GM12878 (cell line): Measurements from ENCODE around the gene SRA1.

Experiments
- BCLAF1 ChIP-seq: fragments of 450-650 bp; IDR thresholded peaks from 2 replicates; pipeline ENCODE4 v1.6.1; 2017; ENCODE audit warnings: antibody characterized with exemption, mild to moderate bottlenecking, moderate library complexity
- E4F1 ChIP-seq: fragments of 450-650 bp; IDR thresholded peaks from 2 replicates; pipeline ENCODE4 v1.6.1; 2018; ENCODE audit warnings: borderline replicate concordance, mild to moderate bottlenecking; ENCODE audit not compliant: partially characterized antibody
- IRF4 ChIP-seq: IDR thresholded peaks from 2 replicates; pipeline ENCODE4 v1.6.1; 2011; ENCODE audit warnings: low read depth, low read length
- MXI1 ChIP-seq: fragments of 150-350 bp; IDR thresholded peaks from 2 replicates; pipeline ENCODE4 v1.6.1; 2011; ENCODE audit warnings: low read depth, mild to moderate bottlenecking, inconsistent platforms, low read length, improper control_type of control experiment
- POLR2A ChIP-seq: IDR thresholded peaks from 2 replicates; pipeline ENCODE4 v1.6.1; 2011; ENCODE audit warnings: low read depth, mild to moderate bottlenecking, low read length
- POLR2AphosphoS2 ChIP-seq: IDR thresholded peaks from 2 replicates; pipeline ENCODE4 v1.6.1; 2011; ENCODE audit warnings: low read depth, mild to moderate bottlenecking, low read length, improper control_type of control experiment, moderate library complexity
- POLR2AphosphoS5 ChIP-seq: IDR thresholded peaks from 2 replicates; pipeline ENCODE4 v1.6.1; 2011; ENCODE audit warnings: mild to moderate bottlenecking, low read length, inconsistent platforms
- RBBP5 ChIP-seq: fragments of 200-600 bp; sonication (generic); conservative IDR thresholded peaks from 2 replicates; pipeline ENCODE4 v1.6.1; 2016
- RCOR1 ChIP-seq: conservative IDR thresholded peaks from 2 replicates; pipeline ENCODE4 v1.6.1; 2012; ENCODE audit warnings: low read depth, low read length, improper control_type of control experiment
- SREBF2 ChIP-seq: IDR thresholded peaks from 2 replicates; pipeline ENCODE4 v1.6.1; 2012; ENCODE audit warnings: mild to moderate bottlenecking, low read length
- TF ChIP-seq, protein P1 (sequence below), 3 experiments: IDR thresholded peaks in 2 of 3; conservative IDR thresholded peaks in 1 of 3; 2 replicates each; pipeline ENCODE4 v1.5.1; 2011; ENCODE audit warnings: low read depth in 3 of 3, low read length in 3 of 3, mild to moderate bottlenecking in 3 of 3, control low read depth in 2 of 3, moderate library complexity in 2 of 3, inconsistent platforms in 1 of 3, mixed read lengths in 1 of 3; ENCODE audit not compliant: control insufficient read depth in 2 of 3, insufficient read depth in 1 of 3; ENCODE audit errors: extremely low read depth in 1 of 3

- no peak for TF ChIP-seq POLR2AphosphoS5
- TF ChIP-seq BCLAF1: no peak
- TF ChIP-seq MXI1: no peak
- TF ChIP-seq RCOR1: no peak
- no peak for TF ChIP-seq SREBF2
- no peak for TF ChIP-seq E4F1
- TF ChIP-seq, protein P1, sequence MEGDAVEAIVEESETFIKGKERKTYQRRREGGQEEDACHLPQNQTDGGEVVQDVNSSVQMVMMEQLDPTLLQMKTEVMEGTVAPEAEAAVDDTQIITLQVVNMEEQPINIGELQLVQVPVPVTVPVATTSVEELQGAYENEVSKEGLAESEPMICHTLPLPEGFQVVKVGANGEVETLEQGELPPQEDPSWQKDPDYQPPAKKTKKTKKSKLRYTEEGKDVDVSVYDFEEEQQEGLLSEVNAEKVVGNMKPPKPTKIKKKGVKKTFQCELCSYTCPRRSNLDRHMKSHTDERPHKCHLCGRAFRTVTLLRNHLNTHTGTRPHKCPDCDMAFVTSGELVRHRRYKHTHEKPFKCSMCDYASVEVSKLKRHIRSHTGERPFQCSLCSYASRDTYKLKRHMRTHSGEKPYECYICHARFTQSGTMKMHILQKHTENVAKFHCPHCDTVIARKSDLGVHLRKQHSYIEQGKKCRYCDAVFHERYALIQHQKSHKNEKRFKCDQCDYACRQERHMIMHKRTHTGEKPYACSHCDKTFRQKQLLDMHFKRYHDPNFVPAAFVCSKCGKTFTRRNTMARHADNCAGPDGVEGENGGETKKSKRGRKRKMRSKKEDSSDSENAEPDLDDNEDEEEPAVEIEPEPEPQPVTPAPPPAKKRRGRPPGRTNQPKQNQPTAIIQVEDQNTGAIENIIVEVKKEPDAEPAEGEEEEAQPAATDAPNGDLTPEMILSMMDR (IDR thresholded peaks at IDR 0.05 in 2 of 3, conservative IDR thresholded peaks at IDR 0.05 in 1 of 3; ENCODE audit: control insufficient read depth in 2 of 3, extremely low read depth in 1 of 3, insufficient read depth in 1 of 3, low read depth in 3 of 3, low read length in 3 of 3): no peak
- no peak for TF ChIP-seq POLR2AphosphoS2
- no peak for TF ChIP-seq IRF4
- no peak for TF ChIP-seq POLR2A
- no peak for TF ChIP-seq RBBP5
These were observed 54.4 kb downstream of the SRA1 start for GRCh38 chr5:140502834-140503233.
